Muscle layer of duodenum (tissue), 2 donors: Measurements from ENCODE around the gene CEP78.

Experiments used
- H3K27ac ChIP-seq: one replicate; pipeline ENCODE4 v1.7.0; 2013; ENCODE audit warnings: mild to moderate bottlenecking, low read length
- H3K27me3 ChIP-seq: one replicate; pipeline ENCODE4 v1.7.0; 2013; ENCODE audit warnings: low read depth, mild to moderate bottlenecking, control low read depth, low read length
- H3K36me3 ChIP-seq, 2 donors: one replicate each; pipeline ENCODE4 v1.7.0; 2013; ENCODE audit warnings: low read length in 2 of 2, control low read depth in 1 of 2, mild to moderate bottlenecking in 1 of 2; ENCODE audit not compliant: insufficient read depth in 2 of 2, control insufficient read depth in 1 of 2
- H3K4me1 ChIP-seq, 2 donors: one replicate each; pipeline ENCODE4 v1.7.0; 2013; ENCODE audit warnings: low read length in 2 of 2, mild to moderate bottlenecking in 2 of 2, control low read depth in 1 of 2, moderate library complexity in 1 of 2; ENCODE audit not compliant: insufficient read depth in 2 of 2, control insufficient read depth in 1 of 2
- H3K4me3 ChIP-seq, 2 donors: one replicate each; pipeline ENCODE4 v1.7.0; 2013; ENCODE audit warnings: low read length in 2 of 2, low read depth in 1 of 2, mild to moderate bottlenecking in 1 of 2
- H3K9me3 ChIP-seq, 2 donors: one replicate each; pipeline ENCODE4 v1.7.0; 2013; ENCODE audit warnings: low read length in 2 of 2, control low read depth in 1 of 2, mild to moderate bottlenecking in 1 of 2; ENCODE audit not compliant: control insufficient read depth in 1 of 2
- donor health status: healthy.

CEP78 gene

DNA sequence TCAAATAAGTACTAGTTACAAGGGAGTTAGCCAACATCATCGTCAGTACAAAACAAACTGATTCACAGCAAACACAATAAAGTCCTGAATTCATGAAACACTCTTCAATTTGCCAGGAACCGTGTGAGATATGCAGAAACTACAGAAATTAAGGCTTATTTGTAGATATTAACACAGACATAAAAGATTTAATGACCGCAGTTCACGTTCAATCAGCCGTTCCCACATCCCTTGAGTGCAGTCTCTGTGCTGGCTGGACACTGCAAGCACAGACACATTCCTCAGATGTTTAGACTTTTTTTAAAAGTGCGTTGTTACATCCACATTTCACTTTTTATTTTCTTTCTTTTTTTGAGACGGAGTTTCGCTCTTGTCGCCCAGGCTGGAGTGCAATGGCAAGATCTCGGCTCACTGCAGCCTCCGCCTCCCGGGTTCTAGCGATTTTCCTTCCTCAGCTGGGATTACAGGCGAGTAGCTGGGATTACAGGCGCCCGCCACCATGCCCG lies 566 bp upstream of the CEP78 start:
- Histone ChIP-seq H3K27ac (no peak overlapping the region), H3K27me3 (no peaks in the 10 kb centered on the region), H3K4me3 (peak overlapping the region; percentile 62 to 90), H3K36me3 (no peaks in the 10 kb centered on the region), H3K4me1 (no peaks in the 10 kb centered on the region), H3K9me3 (no peaks in the 10 kb centered on the region)

DNA sequence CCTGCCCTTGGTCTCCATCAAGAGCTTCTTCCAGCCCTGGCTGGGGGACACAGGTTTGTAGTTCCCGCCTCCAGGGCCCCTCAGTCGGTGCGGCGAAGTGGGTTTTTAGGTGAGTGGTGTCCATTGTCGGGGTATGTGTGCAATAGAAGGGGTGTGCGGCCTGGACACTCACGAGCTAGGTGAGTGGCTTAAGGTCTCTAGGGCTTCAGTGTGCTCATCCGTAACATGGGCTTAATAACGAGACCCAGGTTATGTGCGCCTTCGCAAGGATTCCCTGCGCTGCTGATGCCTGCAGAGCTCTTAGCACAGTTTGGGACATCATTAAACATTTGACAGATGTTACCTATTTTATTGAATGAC lies 656 bp downstream of the CEP78 start:
- H3K4me1 ChIP-seq, result no peaks in the 10 kb centered on the region
- no peaks in the 10 kb centered on the region for H3K9me3 ChIP-seq
- H3K36me3 ChIP-seq, result no peaks in the 10 kb centered on the region
- H3K4me3 ChIP-seq, result peak overlapping the region; percentile 62 to 90
- H3K27me3 ChIP-seq, result no peaks in the 10 kb centered on the region
- H3K27ac ChIP-seq, result no peak overlapping the region

GRCh38 chr9:78238046-78239038 lies 2.5 kb downstream of the CEP78 start:
- Histone ChIP-seq H3K27ac (no peak overlapping the region), H3K36me3 (peaks cover 0 to 8% of the 10 kb centered on the region in 2 donors), H3K4me3 (no peak overlapping the region), H3K9me3 (no peaks in the 10 kb centered on the region), H3K27me3 (no peaks in the 10 kb centered on the region), H3K4me1 (no peaks in the 10 kb centered on the region)

GRCh38 chr9:78239506-78239905 lies 3.6 kb downstream of the CEP78 start:
- H3K27me3 ChIP-seq, result no peaks in the 10 kb centered on the region
- H3K27ac ChIP-seq, result no peak overlapping the region
- H3K4me3 ChIP-seq, result no peak overlapping the region
- H3K4me1 ChIP-seq, result no peaks in the 10 kb centered on the region
- peaks cover 0 to 10% of the 10 kb centered on the region in 2 donors for H3K36me3 ChIP-seq
- no peaks in the 10 kb centered on the region for H3K9me3 ChIP-seq

GRCh38 chr9:78242041-78242440 lies 6.2 kb downstream of the CEP78 start:
- Histone ChIP-seq H3K9me3 (no peaks in the 10 kb centered on the region), H3K27ac (no peak overlapping the region), H3K36me3 (peaks cover 0 to 10% of the 10 kb centered on the region in 2 donors), H3K4me3 (no peak overlapping the region), H3K4me1 (no peaks in the 10 kb centered on the region), H3K27me3 (no peaks in the 10 kb centered on the region)

DNA sequence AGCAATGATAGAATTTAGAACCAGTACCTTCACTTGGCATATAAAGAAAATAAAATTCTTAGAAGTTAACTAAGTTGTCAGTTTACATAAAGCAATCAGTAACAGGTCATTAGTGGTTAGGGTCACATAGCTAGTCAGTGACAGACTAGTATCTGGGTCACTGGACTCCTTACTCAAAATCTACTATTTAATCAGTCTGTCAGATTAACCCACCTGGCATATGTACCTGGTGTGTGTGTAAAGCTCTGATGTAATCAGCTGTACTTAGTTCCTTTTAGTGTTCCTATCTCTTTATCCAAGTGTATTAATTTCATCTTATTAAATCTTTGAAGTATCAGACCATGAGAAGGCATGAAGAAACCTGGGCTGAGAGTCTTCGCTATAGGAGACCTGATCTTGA lies 7.3 kb downstream of the CEP78 start:
- no peaks in the 10 kb centered on the region for H3K9me3 ChIP-seq
- no peak overlapping the region for H3K27ac ChIP-seq
- no peaks in the 10 kb centered on the region for H3K4me1 ChIP-seq
- H3K4me3 ChIP-seq, result no peak overlapping the region
- no peaks in the 10 kb centered on the region for H3K27me3 ChIP-seq
- peaks cover 0 to 10% of the 10 kb centered on the region in 2 donors for H3K36me3 ChIP-seq

DNA sequence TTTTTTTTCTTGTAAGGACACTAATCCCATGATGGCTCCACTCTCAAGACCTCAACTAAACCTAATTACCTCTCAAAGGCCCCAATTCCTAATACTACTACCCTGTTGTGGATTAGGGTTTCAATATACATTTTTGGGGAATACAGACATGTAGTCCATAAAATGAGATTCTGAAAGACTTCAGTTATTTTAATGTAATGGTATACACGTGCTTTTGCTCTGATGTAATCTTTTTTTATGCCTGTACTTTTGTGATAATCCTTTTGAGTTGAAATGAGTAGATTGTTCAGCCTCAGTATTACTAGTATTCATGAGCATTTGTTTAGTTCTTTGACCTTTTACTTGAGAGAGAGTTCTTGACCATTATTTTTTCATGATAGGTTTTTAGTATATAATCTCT lies 9.5 kb downstream of the CEP78 start:
- H3K27me3 ChIP-seq, result no peaks in the 10 kb centered on the region
- H3K27ac ChIP-seq, result no peak overlapping the region
- H3K4me1 ChIP-seq, result no peaks in the 10 kb centered on the region
- no peak overlapping the region for H3K4me3 ChIP-seq
- no peaks in the 10 kb centered on the region for H3K9me3 ChIP-seq
- H3K36me3 ChIP-seq, result peaks cover 0 to 10% of the 10 kb centered on the region in 2 donors

- Histone ChIP-seq H3K27me3 (no peaks in the 10 kb centered on the region), H3K4me3 (no peak overlapping the region), H3K9me3 (no peaks in the 10 kb centered on the region), H3K36me3 (no peaks in the 10 kb centered on the region), H3K4me1 (no peaks in the 10 kb centered on the region), H3K27ac (no peak overlapping the region)
These were observed 12.8 kb downstream of the CEP78 start for GRCh38 chr9:78248635-78249034.

GRCh38 chr9:78249542-78249941 lies 13.7 kb downstream of the CEP78 start:
- Histone ChIP-seq H3K27ac (no peak overlapping the region), H3K4me3 (no peak overlapping the region), H3K36me3 (peaks cover 0 to under 1% of the 10 kb centered on the region in 2 donors), H3K27me3 (no peaks in the 10 kb centered on the region), H3K4me1 (no peaks in the 10 kb centered on the region), H3K9me3 (no peaks in the 10 kb centered on the region)

- H3K27me3 ChIP-seq, result no peaks in the 10 kb centered on the region
- no peaks in the 10 kb centered on the region for H3K4me1 ChIP-seq
- H3K4me3 ChIP-seq, result no peak overlapping the region
- peaks cover 0 to 17% of the 10 kb centered on the region in 2 donors for H3K36me3 ChIP-seq
- no peak overlapping the region for H3K27ac ChIP-seq
- H3K9me3 ChIP-seq, result no peaks in the 10 kb centered on the region
These were observed 16.7 kb downstream of the CEP78 start for GRCh38 chr9:78252616-78253015.

DNA sequence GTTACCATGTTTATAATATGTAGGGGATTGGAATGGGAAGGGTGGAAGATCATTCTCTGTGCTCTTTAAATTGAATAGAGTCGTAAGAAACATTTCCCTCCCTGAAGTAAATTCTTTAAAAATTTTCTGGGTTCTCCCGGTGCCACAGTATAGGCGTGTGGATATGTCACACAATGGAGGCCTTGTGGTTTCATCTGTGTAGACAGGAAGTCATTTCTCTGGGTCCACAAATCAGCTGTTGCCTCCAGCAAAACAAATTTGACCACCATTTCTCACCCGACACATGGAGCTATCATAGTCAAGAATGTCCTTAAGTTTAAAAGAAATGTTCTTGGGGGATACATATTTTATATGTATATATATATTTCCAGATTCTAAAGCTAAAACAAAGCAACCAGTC lies 17.4 kb downstream of the CEP78 start:
- no peaks in the 10 kb centered on the region for H3K9me3 ChIP-seq

More for the DNA sequence above, 17.4 kb downstream of the CEP78 start:
- H3K27ac ChIP-seq, result no peak overlapping the region
- no peak overlapping the region for H3K4me3 ChIP-seq
- peaks cover 0 to 17% of the 10 kb centered on the region in 2 donors for H3K36me3 ChIP-seq
- no peaks in the 10 kb centered on the region for H3K4me1 ChIP-seq
- H3K27me3 ChIP-seq, result no peaks in the 10 kb centered on the region
